ENCODE results near the gene ABCC8.

The ABCC8 gene

GRCh38 chr11:17401841-17402240 lies 74.8 kb downstream of the ABCC8 start:
- no peaks in the 10 kb centered on the region for H3K4me1 Mint-ChIP-seq (ENCODE audit: low read depth)
- no peaks in the 10 kb centered on the region for H3K9me3 Mint-ChIP-seq (ENCODE audit: low read depth)
- H3K27me3 Mint-ChIP-seq: no peaks in the 10 kb centered on the region
- no peak overlapping the region for H3K4me3 Mint-ChIP-seq
- H3K27ac Mint-ChIP-seq: no peak overlapping the region
- H3K36me3 Mint-ChIP-seq: no peaks in the 10 kb centered on the region

- Mint-ChIP-seq H3K27me3 (no peaks in the 10 kb centered on the region), H3K36me3 (no peaks in the 10 kb centered on the region), H3K27ac (no peak overlapping the region), H3K4me1 (ENCODE audit: low read depth) (no peaks in the 10 kb centered on the region), H3K4me3 (no peak overlapping the region), H3K9me3 (ENCODE audit: low read depth) (no peaks in the 10 kb centered on the region)
Measured at GRCh38 chr11:17401316-17401715, 75.3 kb downstream of the ABCC8 start.

- no peaks in the 10 kb centered on the region for H3K27me3 Mint-ChIP-seq
- H3K4me1 Mint-ChIP-seq (ENCODE audit: low read depth): no peaks in the 10 kb centered on the region
- no peak overlapping the region for H3K4me3 Mint-ChIP-seq
- no peak overlapping the region for H3K27ac Mint-ChIP-seq
- no peaks in the 10 kb centered on the region for H3K36me3 Mint-ChIP-seq
- H3K9me3 Mint-ChIP-seq (ENCODE audit: low read depth): no peaks in the 10 kb centered on the region
Measured at GRCh38 chr11:17400048-17400775, 76.4 kb downstream of the ABCC8 start.

- no peak overlapping the region for H3K4me3 Mint-ChIP-seq
- no peaks in the 10 kb centered on the region for H3K4me1 Mint-ChIP-seq (ENCODE audit: low read depth)
- H3K9me3 Mint-ChIP-seq (ENCODE audit: low read depth): no peaks in the 10 kb centered on the region
- H3K27me3 Mint-ChIP-seq: no peaks in the 10 kb centered on the region
- no peaks in the 10 kb centered on the region for H3K36me3 Mint-ChIP-seq
- H3K27ac Mint-ChIP-seq: no peak overlapping the region
Measured at GRCh38 chr11:17399236-17399635, 77.4 kb downstream of the ABCC8 start.

- Mint-ChIP-seq H3K9me3 (ENCODE audit: low read depth) (no peaks in the 10 kb centered on the region), H3K4me1 (ENCODE audit: low read depth) (no peaks in the 10 kb centered on the region), H3K27ac (no peak overlapping the region), H3K4me3 (no peak overlapping the region), H3K27me3 (no peaks in the 10 kb centered on the region), H3K36me3 (no peaks in the 10 kb centered on the region)
Measured at GRCh38 chr11:17397311-17398002, 79.2 kb downstream of the ABCC8 start.

- Mint-ChIP-seq H3K36me3 (no peaks in the 10 kb centered on the region), H3K27ac (no peak overlapping the region), H3K4me3 (no peak overlapping the region), H3K9me3 (ENCODE audit: low read depth) (no peaks in the 10 kb centered on the region), H3K27me3 (no peaks in the 10 kb centered on the region), H3K4me1 (ENCODE audit: low read depth) (no peaks in the 10 kb centered on the region)
Measured at GRCh38 chr11:17396598-17397310, 79.9 kb downstream of the ABCC8 start.

GRCh38 chr11:17395978-17396377 lies 80.7 kb downstream of the ABCC8 start:
- H3K36me3 Mint-ChIP-seq: no peaks in the 10 kb centered on the region

GRCh38 chr11:17395554-17395961 lies 81.1 kb downstream of the ABCC8 start:
- Mint-ChIP-seq H3K36me3 (no peaks in the 10 kb centered on the region), H3K4me3 (no peak overlapping the region), H3K27ac (no peak overlapping the region), H3K27me3 (no peaks in the 10 kb centered on the region), H3K9me3 (ENCODE audit: low read depth) (no peaks in the 10 kb centered on the region), H3K4me1 (ENCODE audit: low read depth) (no peaks in the 10 kb centered on the region)

More at GRCh38 chr11:17395978-17396377, 80.7 kb downstream of the ABCC8 start:
- Mint-ChIP-seq H3K4me3 (no peak overlapping the region), H3K27me3 (no peaks in the 10 kb centered on the region), H3K27ac (no peak overlapping the region), H3K9me3 (ENCODE audit: low read depth) (no peaks in the 10 kb centered on the region), H3K4me1 (ENCODE audit: low read depth) (no peaks in the 10 kb centered on the region)

GRCh38 chr11:17394743-17395390 lies 81.8 kb downstream of the ABCC8 start:
- Mint-ChIP-seq H3K9me3 (ENCODE audit: low read depth) (no peaks in the 10 kb centered on the region), H3K4me3 (no peak overlapping the region), H3K4me1 (ENCODE audit: low read depth) (no peaks in the 10 kb centered on the region), H3K36me3 (no peaks in the 10 kb centered on the region), H3K27me3 (no peaks in the 10 kb centered on the region), H3K27ac (no peak overlapping the region)

- H3K9me3 Mint-ChIP-seq (ENCODE audit: low read depth): no peaks in the 10 kb centered on the region
Measured at GRCh38 chr11:17393472-17393871, 83.2 kb downstream of the ABCC8 start.

GRCh38 chr11:17392872-17393271 lies 83.8 kb downstream of the ABCC8 start:
- Mint-ChIP-seq H3K27ac (no peak overlapping the region), H3K4me3 (no peak overlapping the region), H3K36me3 (no peaks in the 10 kb centered on the region), H3K9me3 (ENCODE audit: low read depth) (no peaks in the 10 kb centered on the region), H3K27me3 (no peaks in the 10 kb centered on the region), H3K4me1 (ENCODE audit: low read depth) (peaks cover 1% of the 10 kb centered on the region)

More at GRCh38 chr11:17393472-17393871, 83.2 kb downstream of the ABCC8 start:
- peaks cover 1% of the 10 kb centered on the region for H3K4me1 Mint-ChIP-seq (ENCODE audit: low read depth)
- no peak overlapping the region for H3K27ac Mint-ChIP-seq
- no peaks in the 10 kb centered on the region for H3K36me3 Mint-ChIP-seq
- H3K27me3 Mint-ChIP-seq: no peaks in the 10 kb centered on the region
- no peak overlapping the region for H3K4me3 Mint-ChIP-seq

- H3K36me3 Mint-ChIP-seq: no peaks in the 10 kb centered on the region
Measured at GRCh38 chr11:17391493-17392355, 84.9 kb downstream of the ABCC8 start.

GRCh38 chr11:17389957-17390649 lies 86.5 kb downstream of the ABCC8 start:
- H3K36me3 Mint-ChIP-seq: no peaks in the 10 kb centered on the region
- H3K4me3 Mint-ChIP-seq: peak overlapping the region; percentile 83
- no peak overlapping the region for H3K27ac Mint-ChIP-seq
- H3K4me1 Mint-ChIP-seq (ENCODE audit: low read depth): peaks cover 1% of the 10 kb centered on the region
- no peaks in the 10 kb centered on the region for H3K27me3 Mint-ChIP-seq
- H3K9me3 Mint-ChIP-seq (ENCODE audit: low read depth): no peaks in the 10 kb centered on the region

More at GRCh38 chr11:17391493-17392355, 84.9 kb downstream of the ABCC8 start:
- Mint-ChIP-seq H3K9me3 (ENCODE audit: low read depth) (no peaks in the 10 kb centered on the region), H3K27ac (no peak overlapping the region), H3K4me3 (no peak overlapping the region), H3K27me3 (no peaks in the 10 kb centered on the region), H3K4me1 (ENCODE audit: low read depth) (peaks cover 1% of the 10 kb centered on the region)
